GM12875 (cell line): Measurements from ENCODE around the gene GNG11.

Experiments used
- H3K4me3 ChIP-seq: one replicate; pipeline ENCODE4 v1.5.1; 2011; ENCODE audit warnings: low read depth, low read length, control low read depth
- CTCF ChIP-seq: IDR thresholded peaks from 2 replicates; pipeline ENCODE4 v1.5.1; 2011; ENCODE audit warnings: low read depth, mild to moderate bottlenecking, control low read depth, inconsistent platforms, low read length, moderate library complexity, borderline replicate concordance; ENCODE audit not compliant: insufficient read depth

Gene GNG11

GRCh38 chr7:93921607-93922566 lies at the start of gene GNG11:
Gene GNG11 (plus strand): TSS chr7:93921735. CDS start chr7:93922138, 403 bp downstream.
- peak within 1 kb of the TSS; percentile 55 for H3K4me3 ChIP-seq
- no peak for TF ChIP-seq CTCF

GRCh38 chr7:93873998-93874574 lies 47.4 kb upstream of the GNG11 start:
- no peak overlapping the region for H3K4me3 ChIP-seq
- TF ChIP-seq CTCF: no peak

GRCh38 chr7:93877742-93878141 lies 43.8 kb upstream of the GNG11 start:
- no peak overlapping the region for H3K4me3 ChIP-seq
- no peak for TF ChIP-seq CTCF

- no peak overlapping the region for H3K4me3 ChIP-seq
- TF ChIP-seq CTCF: no peak
Measured at GRCh38 chr7:93879356-93879755, 42.2 kb upstream of the GNG11 start.

GRCh38 chr7:93882468-93882867 lies 39.1 kb upstream of the GNG11 start:
- no peak for TF ChIP-seq CTCF
- no peak overlapping the region for H3K4me3 ChIP-seq

- TF ChIP-seq CTCF: no peak
- H3K4me3 ChIP-seq: no peak overlapping the region
Measured at GRCh38 chr7:93883078-93883916, 38.2 kb upstream of the GNG11 start.
